IMR-90 (cell line): ENCODE measurements around the gene CD93.

Source experiments
- BHLHE40 ChIP-seq: fragments of 150-350 bp; IDR thresholded peaks from 2 replicates; pipeline ENCODE4 v1.6.1; 2016; ENCODE audit warnings: mild to moderate bottlenecking, low read depth, low read length
- CEBPB ChIP-seq: IDR thresholded peaks from 2 replicates; pipeline ENCODE4 v1.6.1; 2012; ENCODE audit warnings: low read depth, low read length, improper control_type of control experiment
- CTCF ChIP-seq: conservative IDR thresholded peaks from 2 replicates; pipeline ENCODE4 v1.5.1; 2012; ENCODE audit warnings: mild to moderate bottlenecking, low read depth, low read length, improper control_type of control experiment
- ELK1 ChIP-seq: fragments of 150-350 bp; IDR thresholded peaks from 2 replicates; pipeline ENCODE4 v1.6.1; 2016; ENCODE audit warnings: low read depth, mild to moderate bottlenecking, low read length, moderate library complexity, borderline replicate concordance
- MXI1 ChIP-seq: IDR thresholded peaks from 2 replicates; pipeline ENCODE4 v1.6.1; 2012; ENCODE audit warnings: low read depth, mild to moderate bottlenecking, low read length, moderate library complexity, borderline replicate concordance
- NFE2L2 ChIP-seq: fragments of 150-350 bp; IDR thresholded peaks from 2 replicates; pipeline ENCODE4 v1.6.1; 2016; ENCODE audit warnings: low read depth, mild to moderate bottlenecking, low read length
- POLR2A ChIP-seq: IDR thresholded peaks from 2 replicates; pipeline ENCODE4 v1.6.1; 2012; ENCODE audit warnings: mild to moderate bottlenecking, low read depth, low read length
- RAD21 ChIP-seq: IDR thresholded peaks from 2 replicates; pipeline ENCODE4 v1.6.1; 2012; ENCODE audit warnings: low read length, improper control_type of control experiment
- RFX5 ChIP-seq: IDR thresholded peaks from 2 replicates; pipeline ENCODE4 v1.8.0; 2012; ENCODE audit warnings: low read depth, mild to moderate bottlenecking, low read length, moderate library complexity
- SMC3 ChIP-seq: fragments of 150-350 bp; IDR thresholded peaks from 2 replicates; pipeline ENCODE4 v1.6.1; 2016; ENCODE audit warnings: low read depth, mild to moderate bottlenecking, antibody characterized with exemption, low read length, moderate library complexity

- no peak for TF ChIP-seq CTCF
- no peak for TF ChIP-seq NFE2L2
- TF ChIP-seq RAD21, result no peak
- TF ChIP-seq POLR2A, result no peak
- no peak for TF ChIP-seq CEBPB
- TF ChIP-seq MXI1, result no peak
- no peak for TF ChIP-seq BHLHE40
- TF ChIP-seq SMC3, result no peak
- no peak for TF ChIP-seq ELK1
- TF ChIP-seq RFX5, result no peak
Observed at GRCh38 chr20:23131766-23132165, 45.6 kb upstream of the CD93 start.
